ENCODE results near the gene FXN. TPM values are rescaled to one million over a fixed set of nuclear protein-coding genes. Genes with fewer than 3 reads are reported as not detected.

FXN gene
- total and polyA plus RNA-seq, 2 donors (not counting 3 experiments of a cell fraction or from before 2014, with no cell fraction given) = 18.2 to 21.2 TPM

GRCh38 chr9:69029535-69029934 is 6.0 kb upstream of the FXN start:
- Histone ChIP-seq H3K9me3 (replicated peaks; ENCODE audit: control insufficient read depth, insufficient read depth, low read length) (no peaks in the 10 kb centered on the region), H3K27ac (ENCODE audit: insufficient read depth, low read depth, low read length) (no peak overlapping the region), H3K4me2 (ENCODE audit: insufficient read depth, low read length) (no peak overlapping the region), H3K36me3 (ENCODE audit: control insufficient read depth in 2 of 2, extremely low read depth in 1 of 2, insufficient read depth in 2 of 2, low read length in 2 of 2) (no peaks in the 10 kb centered on the region), H3K4me1 (ENCODE audit: control insufficient read depth, extremely low read depth, insufficient read depth, low read length) (peaks cover 9% of the 10 kb centered on the region), H4K20me1 (replicated peaks; ENCODE audit: control insufficient read depth, extremely low read depth, insufficient read depth, low read length) (no peaks in the 10 kb centered on the region), H3K27me3 (ENCODE audit: control insufficient read depth in 2 of 2, insufficient read depth in 2 of 2, low read length in 2 of 2) (peaks cover 0 to under 1% of the 10 kb centered on the region in 2 experiments), H3K79me2 (ENCODE audit: control insufficient read depth, insufficient read depth, low read length) (no peaks in the 10 kb centered on the region), H3K9ac (replicated peaks; ENCODE audit: extremely low read depth, insufficient read depth, low read length) (no peak overlapping the region), H3K9me1 (replicated peaks; ENCODE audit: control insufficient read depth, extremely low read depth, insufficient read depth, low read length) (no peaks in the 10 kb centered on the region), H2AFZ (ENCODE audit: low read depth, low read length) (no peak overlapping the region), H3K4me3 (replicated peaks in 1 of 3; ENCODE audit: insufficient read depth in 1 of 3, low read depth in 1 of 3, low read length in 3 of 3) (no peak overlapping the region)
- no peak for TF ChIP-seq POLR2AphosphoS5 (IDR thresholded peaks at IDR 0.05; ENCODE audit: insufficient read depth, low read depth, low read length)
- TF ChIP-seq FOS (IDR thresholded peaks at IDR 0.05; ENCODE audit: borderline replicate concordance, insufficient read depth, low read length) = no peak
- TF ChIP-seq EZH2 (IDR thresholded peaks at IDR 0.05; ENCODE audit: borderline replicate concordance, low read depth, low read length, severe bottlenecking) = no peak
- ChIA-PET CTCF (no interaction called here), POLR2A (no interaction called here)
- intact Hi-C loops (cut with micrococcal nuclease) (loop anchor here (5.0 kb wide), 1 partner anchor 247 kb away; a partner anchor contains a TSS), dilution Hi-C loops (cut with MboI; ENCODE audit: extremely low pct_ligation_motif_present, low sequenced_read_pairs) (no loop called here)
- BruUV-seq (replicated peaks) = no TSS peak
- FAIRE-seq (no peak), DNase-seq (ENCODE audit: low read depth, low spot score) (no peak)

GRCh38 chr9:69030851-69031645 is 4.5 kb upstream of the FXN start:
- CTCF ChIA-PET = interaction anchor here (1.1 kb wide), 1 partner anchor 37 kb away, joined by 3 read pairs; no protein-coding TSS in a partner anchor
- Histone ChIP-seq H3K9me1 (replicated peaks; ENCODE audit: control insufficient read depth, extremely low read depth, insufficient read depth, low read length) (no peaks in the 10 kb centered on the region), H3K9me3 (replicated peaks; ENCODE audit: control insufficient read depth, insufficient read depth, low read length) (no peaks in the 10 kb centered on the region), H3K4me3 (replicated peaks in 1 of 3; ENCODE audit: insufficient read depth in 1 of 3, low read depth in 1 of 3, low read length in 3 of 3) (no peak overlapping the region), H3K9ac (replicated peaks; ENCODE audit: extremely low read depth, insufficient read depth, low read length) (no peak overlapping the region), H3K4me1 (ENCODE audit: control insufficient read depth, extremely low read depth, insufficient read depth, low read length) (peaks cover 12% of the 10 kb centered on the region), H3K36me3 (ENCODE audit: control insufficient read depth in 2 of 2, extremely low read depth in 1 of 2, insufficient read depth in 2 of 2, low read length in 2 of 2) (no peaks in the 10 kb centered on the region), H3K27me3 (ENCODE audit: control insufficient read depth in 2 of 2, insufficient read depth in 2 of 2, low read length in 2 of 2) (no peaks in the 10 kb centered on the region), H3K79me2 (ENCODE audit: control insufficient read depth, insufficient read depth, low read length) (no peaks in the 10 kb centered on the region), H4K20me1 (replicated peaks; ENCODE audit: control insufficient read depth, extremely low read depth, insufficient read depth, low read length) (no peaks in the 10 kb centered on the region), H2AFZ (ENCODE audit: low read depth, low read length) (no peak overlapping the region), H3K4me2 (ENCODE audit: insufficient read depth, low read length) (no peak overlapping the region), H3K27ac (ENCODE audit: insufficient read depth, low read depth, low read length) (peak overlapping the region; percentile 10)
- BruUV-seq (replicated peaks) = no TSS peak
- peak; percentile 56 for TF ChIP-seq FOS (IDR thresholded peaks at IDR 0.05; ENCODE audit: borderline replicate concordance, insufficient read depth, low read length)
- TF ChIP-seq CTCF (IDR thresholded peaks at IDR 0.05; ENCODE audit: extremely low read depth in 1 of 2, insufficient read depth in 1 of 2, low read depth in 1 of 2, low read length in 2 of 2) = no peak
- peak; percentile 3 for TF ChIP-seq JUN (IDR thresholded peaks at IDR 0.05; ENCODE audit: borderline replicate concordance, insufficient read depth, insufficient read length, low read depth)
- no peak for TF ChIP-seq MYC (IDR thresholded peaks at IDR 0.05; ENCODE audit: low read depth, low read length)
- TF ChIP-seq GATA2 (IDR thresholded peaks at IDR 0.05; ENCODE audit: insufficient read depth, insufficient read length, low read depth, low read length) = peak; percentile 9
- DNase-seq (ENCODE audit: low read depth, low spot score) (peak; percentile 37), FAIRE-seq (no peak)
- POLR2A ChIA-PET = no interaction called here
- intact Hi-C loops (cut with micrococcal nuclease) = no loop called here
- dilution Hi-C loops (cut with MboI; ENCODE audit: extremely low pct_ligation_motif_present, low sequenced_read_pairs) = no loop called here
